Smooth muscle cell (in vitro differentiated cells): ENCODE measurements around the gene NINJ2. TPM values are rescaled to one million over a fixed set of nuclear protein-coding genes. Genes with fewer than 3 reads are reported as not detected.

ENCODE experiments used
- DNase-seq: peaks from one replicate; lab custom pipeline; 2025; ENCODE audit not compliant: unreplicated experiment; lab: John Stamatoyannopoulos, UW
- H2AFZ ChIP-seq: fragments of 200-600 bp; sonication (generic); 2 replicates; pipeline ENCODE4 v1.6.0; 2016; ENCODE audit warnings: antibody characterized with exemption, low read depth, mild to moderate bottlenecking
- H3F3A ChIP-seq: fragments of 200-600 bp; sonication (generic); 2 replicates; pipeline ENCODE4 v1.6.0; 2017; ENCODE audit warnings: antibody characterized with exemption, low read depth
- H3K27ac ChIP-seq: fragments of 200-600 bp; sonication (generic); 2 replicates; pipeline ENCODE4 v1.5.1; 2016; ENCODE audit warnings: low read depth, mild to moderate bottlenecking
- H3K27me3 ChIP-seq: fragments of 200-600 bp; sonication (generic); 2 replicates; pipeline ENCODE4 v1.6.1; 2016; ENCODE audit warnings: low read depth, mild to moderate bottlenecking
- H3K36me3 ChIP-seq: fragments of 200-600 bp; sonication (generic); 2 replicates; pipeline ENCODE4 v1.5.1; 2016; ENCODE audit warnings: low read depth
- H3K4me1 ChIP-seq: fragments of 200-600 bp; sonication (generic); 2 replicates; pipeline ENCODE4 v1.5.1; 2016; ENCODE audit warnings: low read depth
- H3K4me2 ChIP-seq: fragments of 200-600 bp; sonication (generic); 2 replicates; pipeline ENCODE4 v1.6.0; 2016; ENCODE audit warnings: mild to moderate bottlenecking
- H3K4me3 ChIP-seq: fragments of 200-600 bp; sonication (generic); 2 replicates; pipeline ENCODE4 v1.5.1; 2016; ENCODE audit warnings: mild to moderate bottlenecking
- H3K79me2 ChIP-seq: fragments of 200-600 bp; sonication (generic); 2 replicates; pipeline ENCODE4 v1.6.0; 2016; ENCODE audit warnings: low read depth, mild to moderate bottlenecking
- H3K9ac ChIP-seq: fragments of 200-600 bp; sonication (generic); 2 replicates; pipeline ENCODE4 v1.6.0; 2016; ENCODE audit warnings: low read depth
- H3K9me3 ChIP-seq: fragments of 200-600 bp; sonication (generic); replicated peaks from 2 replicates; pipeline ENCODE4 v1.5.1; 2016; ENCODE audit warnings: low read depth
- H4K20me1 ChIP-seq: fragments of 200-600 bp; sonication (generic); 2 replicates; pipeline ENCODE4 v1.6.0; 2016; ENCODE audit warnings: low read depth
- WGBS: methylation state at CpG from one replicate; pipeline ENCODE4 v1.1.7; 2016; ENCODE audit warnings: low lambda C conversion rate; 5-methylcytosine and 5-hydroxymethylcytosine counted together
- polyA plus RNA-seq: library from polyadenylated mRNA; unstranded; fragments of >200 nt; fragmentation: Nextera tagmentation; extraction: Ambion mirVana; gene quantifications from 2 replicates; pipeline ENCODE4 v1.2.1, GENCODE V29; 2016
- total RNA-seq: library from RNA; depleted of rRNA; stranded (reverse); fragments of >200 nt; gene quantifications from 2 replicates; pipeline ENCODE4 v1.2.3, GENCODE V29; 2014
- TF ChIP-seq, protein P1 (sequence below): fragments of 200-600 bp; sonication (generic); IDR thresholded peaks from 2 replicates; pipeline ENCODE4 v1.5.1; 2017; ENCODE audit warnings: borderline replicate concordance, mild to moderate bottlenecking, antibody characterized with exemption; ENCODE audit not compliant: insufficient read depth, poor library complexity, severe bottlenecking

NINJ2 gene
- total and polyA plus RNA-seq, 2 experiments from 2014 or later: 4.2 to 12.1 TPM

- H3K4me2 ChIP-seq: no peak overlapping the region
- whole genome bisulfite sequencing: 70% methylated on average over 16 of the region's 16 CpGs
- H3K4me3 ChIP-seq: no peak overlapping the region
- H2AFZ ChIP-seq: no peak overlapping the region
- no peaks in the 10 kb centered on the region for H3K27me3 ChIP-seq
- H4K20me1 ChIP-seq: no peaks in the 10 kb centered on the region
- TF ChIP-seq, protein P1, sequence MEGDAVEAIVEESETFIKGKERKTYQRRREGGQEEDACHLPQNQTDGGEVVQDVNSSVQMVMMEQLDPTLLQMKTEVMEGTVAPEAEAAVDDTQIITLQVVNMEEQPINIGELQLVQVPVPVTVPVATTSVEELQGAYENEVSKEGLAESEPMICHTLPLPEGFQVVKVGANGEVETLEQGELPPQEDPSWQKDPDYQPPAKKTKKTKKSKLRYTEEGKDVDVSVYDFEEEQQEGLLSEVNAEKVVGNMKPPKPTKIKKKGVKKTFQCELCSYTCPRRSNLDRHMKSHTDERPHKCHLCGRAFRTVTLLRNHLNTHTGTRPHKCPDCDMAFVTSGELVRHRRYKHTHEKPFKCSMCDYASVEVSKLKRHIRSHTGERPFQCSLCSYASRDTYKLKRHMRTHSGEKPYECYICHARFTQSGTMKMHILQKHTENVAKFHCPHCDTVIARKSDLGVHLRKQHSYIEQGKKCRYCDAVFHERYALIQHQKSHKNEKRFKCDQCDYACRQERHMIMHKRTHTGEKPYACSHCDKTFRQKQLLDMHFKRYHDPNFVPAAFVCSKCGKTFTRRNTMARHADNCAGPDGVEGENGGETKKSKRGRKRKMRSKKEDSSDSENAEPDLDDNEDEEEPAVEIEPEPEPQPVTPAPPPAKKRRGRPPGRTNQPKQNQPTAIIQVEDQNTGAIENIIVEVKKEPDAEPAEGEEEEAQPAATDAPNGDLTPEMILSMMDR: no peak
- H3K4me1 ChIP-seq: no peaks in the 10 kb centered on the region
- no peaks in the 10 kb centered on the region for H3K9me3 ChIP-seq
- no peaks in the 10 kb centered on the region for H3K79me2 ChIP-seq
- no peaks in the 10 kb centered on the region for H3K36me3 ChIP-seq
- no peaks in the 10 kb centered on the region for H3F3A ChIP-seq
- no peak overlapping the region for H3K9ac ChIP-seq
- DNase-seq: no peak
- H3K27ac ChIP-seq: no peak overlapping the region
These were observed 71.8 kb downstream of the NINJ2 start for GRCh38 chr12:591167-592023.

DNA sequence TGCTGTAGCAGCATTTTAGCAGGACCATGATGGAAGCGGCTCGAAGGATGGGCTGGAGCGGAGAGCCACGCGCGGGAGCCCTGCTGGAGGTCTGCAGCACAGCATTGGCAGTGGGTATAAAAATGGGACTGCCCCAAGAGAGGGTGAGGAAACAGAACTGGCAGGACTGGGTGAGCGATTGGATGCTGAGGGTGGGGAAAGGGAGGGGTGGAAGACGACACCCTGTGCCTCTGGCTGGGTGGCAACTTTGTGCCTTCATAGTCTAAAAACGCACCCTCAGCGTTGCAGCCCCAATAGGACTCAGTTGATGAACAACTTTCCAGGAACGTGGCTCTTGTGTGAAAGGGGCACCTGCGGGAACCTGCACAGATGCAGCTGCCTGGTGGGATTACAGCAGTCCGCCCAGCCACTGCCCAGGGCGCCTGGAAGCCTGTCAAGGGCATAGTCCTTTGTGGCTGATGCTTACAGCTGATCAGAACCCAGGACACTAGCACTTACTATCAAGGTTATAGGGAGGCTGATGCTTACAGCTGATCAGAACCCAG lies 73.0 kb downstream of the NINJ2 start:
- Histone ChIP-seq H3K9me3 (no peaks in the 10 kb centered on the region), H3K4me3 (no peak overlapping the region), H3F3A (no peaks in the 10 kb centered on the region), H3K27me3 (no peaks in the 10 kb centered on the region), H2AFZ (no peak overlapping the region), H3K9ac (no peak overlapping the region), H3K4me2 (no peak overlapping the region), H3K36me3 (no peaks in the 10 kb centered on the region), H3K4me1 (no peaks in the 10 kb centered on the region), H4K20me1 (no peaks in the 10 kb centered on the region), H3K79me2 (no peaks in the 10 kb centered on the region), H3K27ac (no peak overlapping the region)
- TF ChIP-seq, protein P1: no peak
- no peak for DNase-seq
- 88% methylated on average over 14 of the region's 14 CpGs for WGBS

DNA sequence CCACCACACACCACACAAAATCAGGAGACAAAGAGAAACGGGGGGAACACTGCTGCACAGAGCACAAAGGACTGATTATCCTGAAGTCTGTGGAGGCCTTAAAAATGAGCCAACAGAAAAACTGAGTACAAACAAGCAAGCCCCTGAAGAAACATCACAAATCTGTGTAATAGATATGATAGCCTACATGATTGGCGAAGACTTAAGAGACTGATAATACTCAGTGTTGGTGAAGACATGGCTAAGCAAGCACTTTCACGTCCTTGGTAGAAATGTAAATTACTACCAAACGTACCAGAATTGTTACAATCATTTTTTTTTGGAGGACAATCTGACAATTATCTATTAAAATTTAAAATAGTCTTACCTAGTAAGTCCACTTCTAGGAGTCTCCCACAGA lies 74.6 kb downstream of the NINJ2 start:
- Histone ChIP-seq H2AFZ (no peak overlapping the region), H3K9ac (no peak overlapping the region), H3K4me2 (no peak overlapping the region), H3K36me3 (no peaks in the 10 kb centered on the region), H3K27me3 (no peaks in the 10 kb centered on the region), H3K9me3 (no peaks in the 10 kb centered on the region), H4K20me1 (no peaks in the 10 kb centered on the region), H3K4me1 (no peaks in the 10 kb centered on the region), H3F3A (no peaks in the 10 kb centered on the region), H3K4me3 (no peak overlapping the region), H3K27ac (no peak overlapping the region), H3K79me2 (no peaks in the 10 kb centered on the region)
- WGBS: 89% methylated on average over 4 of the region's 4 CpGs
- no peak for DNase-seq
- TF ChIP-seq, protein P1: no peak

DNA sequence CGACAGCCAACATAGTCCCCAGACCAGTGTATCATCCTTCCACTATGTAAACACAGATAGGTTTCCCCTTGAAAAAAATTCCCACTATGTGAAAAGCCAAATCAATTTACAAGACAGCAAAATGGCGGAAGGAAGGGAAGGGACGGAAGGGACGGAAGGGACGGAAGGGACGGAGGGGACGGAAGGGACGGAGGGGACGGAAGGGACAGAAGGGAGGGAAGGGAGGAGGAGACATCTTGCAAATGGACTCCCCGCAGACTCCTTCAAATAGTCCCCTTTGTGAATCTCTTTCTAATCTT lies 75.3 kb downstream of the NINJ2 start:
- Histone ChIP-seq H4K20me1 (no peaks in the 10 kb centered on the region), H3F3A (no peaks in the 10 kb centered on the region), H2AFZ (no peak overlapping the region), H3K4me2 (no peak overlapping the region), H3K9me3 (no peaks in the 10 kb centered on the region), H3K4me1 (no peaks in the 10 kb centered on the region), H3K27ac (no peak overlapping the region), H3K27me3 (no peaks in the 10 kb centered on the region), H3K4me3 (no peak overlapping the region), H3K9ac (no peak overlapping the region), H3K79me2 (no peaks in the 10 kb centered on the region), H3K36me3 (no peaks in the 10 kb centered on the region)
- DNase-seq: no peak
- TF ChIP-seq, protein P1: no peak
- 89% methylated on average over 10 of the region's 10 CpGs for WGBS
